Panc1 (cell line): ENCODE measurements around the gene UPF1.

Source experiments
- POLR2AphosphoS5 ChIP-seq: IDR thresholded peaks from 2 replicates; pipeline ENCODE4 v1.6.1; 2012; ENCODE audit warnings: mild to moderate bottlenecking, low read depth, low read length, moderate library complexity
- SIN3A ChIP-seq: IDR thresholded peaks from 2 replicates; pipeline ENCODE4 v1.6.1; 2012; ENCODE audit warnings: low read depth, mild to moderate bottlenecking, low read length, moderate library complexity, borderline replicate concordance; ENCODE audit not compliant: insufficient read depth
- TF ChIP-seq, protein P1 (sequence below), 2 experiments: IDR thresholded peaks; 2 replicates each; pipeline ENCODE4 v1.6.1; 2011 to 2012; ENCODE audit warnings: low read depth in 2 of 2, control low read depth in 1 of 2, low read length in 1 of 2, mild to moderate bottlenecking in 1 of 2, moderate library complexity in 1 of 2; ENCODE audit not compliant: insufficient read depth in 1 of 2
- TF ChIP-seq, protein P2 (sequence below): fragments of 450-650 bp; IDR thresholded peaks from 2 replicates; pipeline ENCODE4 v1.5.1; 2017; ENCODE audit warnings: mild to moderate bottlenecking

DNA sequence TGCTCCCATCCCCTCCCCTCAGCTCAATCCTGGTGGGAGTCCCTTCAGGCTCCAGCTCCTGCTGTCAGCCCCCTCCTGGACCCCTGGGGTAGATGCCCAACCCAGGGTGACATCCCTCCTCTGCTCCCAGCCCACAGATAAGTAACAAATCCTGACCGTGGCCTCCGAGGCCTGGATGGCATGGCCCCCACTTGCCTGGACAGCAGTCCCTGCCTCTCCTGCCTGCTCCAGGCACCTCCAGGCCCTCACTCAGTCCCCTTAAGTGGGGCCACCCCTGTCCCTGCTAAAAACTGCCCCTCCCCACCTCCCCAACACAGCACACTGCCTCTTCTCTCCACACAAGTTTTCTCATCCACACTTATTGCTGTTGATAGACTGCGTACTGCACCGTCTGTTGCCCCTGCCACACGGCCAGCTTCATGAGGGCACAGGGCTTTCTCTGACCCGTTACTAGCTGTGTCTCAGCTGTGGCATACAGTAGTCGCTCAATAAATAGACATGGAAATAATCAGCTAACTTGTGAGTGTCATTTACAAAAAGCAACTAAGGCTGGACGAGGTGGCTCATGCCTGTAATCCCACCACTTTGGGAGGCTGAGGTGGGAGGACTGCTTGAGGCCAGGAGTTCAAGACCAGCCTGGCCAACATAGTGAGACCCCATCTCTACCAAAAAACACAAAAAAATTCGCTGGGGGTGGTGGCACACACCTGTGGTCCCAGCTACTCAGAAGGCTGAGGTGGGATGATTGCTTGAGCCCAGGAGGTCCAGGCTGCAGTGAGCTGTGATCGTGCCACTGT lies 58.4 kb downstream of the UPF1 start:
- TF ChIP-seq, protein P1, sequence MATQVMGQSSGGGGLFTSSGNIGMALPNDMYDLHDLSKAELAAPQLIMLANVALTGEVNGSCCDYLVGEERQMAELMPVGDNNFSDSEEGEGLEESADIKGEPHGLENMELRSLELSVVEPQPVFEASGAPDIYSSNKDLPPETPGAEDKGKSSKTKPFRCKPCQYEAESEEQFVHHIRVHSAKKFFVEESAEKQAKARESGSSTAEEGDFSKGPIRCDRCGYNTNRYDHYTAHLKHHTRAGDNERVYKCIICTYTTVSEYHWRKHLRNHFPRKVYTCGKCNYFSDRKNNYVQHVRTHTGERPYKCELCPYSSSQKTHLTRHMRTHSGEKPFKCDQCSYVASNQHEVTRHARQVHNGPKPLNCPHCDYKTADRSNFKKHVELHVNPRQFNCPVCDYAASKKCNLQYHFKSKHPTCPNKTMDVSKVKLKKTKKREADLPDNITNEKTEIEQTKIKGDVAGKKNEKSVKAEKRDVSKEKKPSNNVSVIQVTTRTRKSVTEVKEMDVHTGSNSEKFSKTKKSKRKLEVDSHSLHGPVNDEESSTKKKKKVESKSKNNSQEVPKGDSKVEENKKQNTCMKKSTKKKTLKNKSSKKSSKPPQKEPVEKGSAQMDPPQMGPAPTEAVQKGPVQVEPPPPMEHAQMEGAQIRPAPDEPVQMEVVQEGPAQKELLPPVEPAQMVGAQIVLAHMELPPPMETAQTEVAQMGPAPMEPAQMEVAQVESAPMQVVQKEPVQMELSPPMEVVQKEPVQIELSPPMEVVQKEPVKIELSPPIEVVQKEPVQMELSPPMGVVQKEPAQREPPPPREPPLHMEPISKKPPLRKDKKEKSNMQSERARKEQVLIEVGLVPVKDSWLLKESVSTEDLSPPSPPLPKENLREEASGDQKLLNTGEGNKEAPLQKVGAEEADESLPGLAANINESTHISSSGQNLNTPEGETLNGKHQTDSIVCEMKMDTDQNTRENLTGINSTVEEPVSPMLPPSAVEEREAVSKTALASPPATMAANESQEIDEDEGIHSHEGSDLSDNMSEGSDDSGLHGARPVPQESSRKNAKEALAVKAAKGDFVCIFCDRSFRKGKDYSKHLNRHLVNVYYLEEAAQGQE (IDR thresholded peaks at IDR 0.05; ENCODE audit: insufficient read depth in 1 of 2, low read depth in 2 of 2, low read length in 1 of 2) = no peak
- TF ChIP-seq, protein P2, sequence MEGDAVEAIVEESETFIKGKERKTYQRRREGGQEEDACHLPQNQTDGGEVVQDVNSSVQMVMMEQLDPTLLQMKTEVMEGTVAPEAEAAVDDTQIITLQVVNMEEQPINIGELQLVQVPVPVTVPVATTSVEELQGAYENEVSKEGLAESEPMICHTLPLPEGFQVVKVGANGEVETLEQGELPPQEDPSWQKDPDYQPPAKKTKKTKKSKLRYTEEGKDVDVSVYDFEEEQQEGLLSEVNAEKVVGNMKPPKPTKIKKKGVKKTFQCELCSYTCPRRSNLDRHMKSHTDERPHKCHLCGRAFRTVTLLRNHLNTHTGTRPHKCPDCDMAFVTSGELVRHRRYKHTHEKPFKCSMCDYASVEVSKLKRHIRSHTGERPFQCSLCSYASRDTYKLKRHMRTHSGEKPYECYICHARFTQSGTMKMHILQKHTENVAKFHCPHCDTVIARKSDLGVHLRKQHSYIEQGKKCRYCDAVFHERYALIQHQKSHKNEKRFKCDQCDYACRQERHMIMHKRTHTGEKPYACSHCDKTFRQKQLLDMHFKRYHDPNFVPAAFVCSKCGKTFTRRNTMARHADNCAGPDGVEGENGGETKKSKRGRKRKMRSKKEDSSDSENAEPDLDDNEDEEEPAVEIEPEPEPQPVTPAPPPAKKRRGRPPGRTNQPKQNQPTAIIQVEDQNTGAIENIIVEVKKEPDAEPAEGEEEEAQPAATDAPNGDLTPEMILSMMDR = no peak
- no peak for TF ChIP-seq POLR2AphosphoS5
- TF ChIP-seq SIN3A = no peak
